ENCODE data around the gene PTPN7.

DNA sequence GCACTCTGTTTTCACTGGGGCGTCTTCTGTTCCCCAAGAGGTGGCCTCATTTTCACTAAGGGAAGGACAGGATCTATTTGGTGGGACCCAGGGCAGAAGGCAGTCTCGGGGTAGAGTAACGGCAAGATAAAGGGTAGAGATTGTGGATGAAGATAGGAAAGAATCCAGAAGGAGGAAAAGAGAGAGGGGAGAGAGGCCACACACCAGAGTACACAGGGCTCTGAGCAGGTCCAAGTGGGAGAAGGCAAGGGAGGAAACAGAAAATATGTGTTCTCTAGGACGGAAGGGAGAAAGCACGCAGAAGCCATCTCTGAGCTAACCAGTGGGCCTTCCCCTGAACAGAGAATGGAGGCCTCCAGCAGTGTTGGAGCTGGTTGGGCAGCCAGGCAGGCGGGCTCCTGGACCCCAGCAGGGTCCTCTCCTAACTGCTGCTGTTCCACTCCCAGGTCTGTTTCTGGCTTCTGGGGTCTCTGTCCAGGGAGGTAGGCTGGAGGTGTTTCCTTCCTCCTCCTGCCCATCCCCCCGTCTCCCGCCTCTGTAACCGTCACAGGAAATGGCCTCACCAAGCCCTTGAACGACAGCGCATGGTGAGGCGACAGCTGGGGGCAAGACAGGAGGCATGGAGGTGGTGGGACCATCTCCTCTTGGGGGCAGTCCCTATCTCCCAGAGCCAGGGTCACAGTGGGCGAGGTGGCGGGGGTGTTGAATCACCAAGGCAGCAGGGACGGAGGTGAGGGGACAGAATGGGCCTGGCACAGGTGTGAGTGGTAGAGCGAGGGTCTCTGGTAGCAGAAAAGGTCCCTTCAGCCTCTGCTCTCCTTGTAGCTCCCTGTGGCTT, 649 bp downstream of the PTPN7 start:
- TF ChIP-seq POLR2A (IDR thresholded peaks at IDR 0.05; ENCODE audit: low read length) (no peak), ELK1 (IDR thresholded peaks at IDR 0.05; ENCODE audit: low read depth, low read length) (no peak), MYC (IDR thresholded peaks at IDR 0.05; ENCODE audit: borderline replicate concordance, low read length) (no peak), CHD4 (IDR thresholded peaks at IDR 0.05; ENCODE audit: borderline replicate concordance) (no peak), EHMT2 (IDR thresholded peaks at IDR 0.05; ENCODE audit: low read depth) (no peak), SREBF2 (IDR thresholded peaks at IDR 0.05) (no peak), KDM1A (IDR thresholded peaks at IDR 0.05; ENCODE audit: low read depth) (no peak)
- TF ChIP-seq, protein P1, sequence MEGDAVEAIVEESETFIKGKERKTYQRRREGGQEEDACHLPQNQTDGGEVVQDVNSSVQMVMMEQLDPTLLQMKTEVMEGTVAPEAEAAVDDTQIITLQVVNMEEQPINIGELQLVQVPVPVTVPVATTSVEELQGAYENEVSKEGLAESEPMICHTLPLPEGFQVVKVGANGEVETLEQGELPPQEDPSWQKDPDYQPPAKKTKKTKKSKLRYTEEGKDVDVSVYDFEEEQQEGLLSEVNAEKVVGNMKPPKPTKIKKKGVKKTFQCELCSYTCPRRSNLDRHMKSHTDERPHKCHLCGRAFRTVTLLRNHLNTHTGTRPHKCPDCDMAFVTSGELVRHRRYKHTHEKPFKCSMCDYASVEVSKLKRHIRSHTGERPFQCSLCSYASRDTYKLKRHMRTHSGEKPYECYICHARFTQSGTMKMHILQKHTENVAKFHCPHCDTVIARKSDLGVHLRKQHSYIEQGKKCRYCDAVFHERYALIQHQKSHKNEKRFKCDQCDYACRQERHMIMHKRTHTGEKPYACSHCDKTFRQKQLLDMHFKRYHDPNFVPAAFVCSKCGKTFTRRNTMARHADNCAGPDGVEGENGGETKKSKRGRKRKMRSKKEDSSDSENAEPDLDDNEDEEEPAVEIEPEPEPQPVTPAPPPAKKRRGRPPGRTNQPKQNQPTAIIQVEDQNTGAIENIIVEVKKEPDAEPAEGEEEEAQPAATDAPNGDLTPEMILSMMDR (IDR thresholded peaks at IDR 0.05), result no peak
